ENCODE data around the gene OR13J1.

The OR13J1 gene

GRCh38 chr9:35863583-35863982 lies 6.6 kb downstream of the OR13J1 start:
- no peak for DNase-seq (ENCODE audit: low read depth, low spot score)
- H3K4me3 ChIP-seq (ENCODE audit: low read length) = no peak overlapping the region

- no peak for DNase-seq (ENCODE audit: low read depth, low spot score)
- H3K4me3 ChIP-seq (ENCODE audit: low read length) = no peak overlapping the region
Observed at GRCh38 chr9:35862328-35862727, 7.9 kb downstream of the OR13J1 start.

- no peak for DNase-seq (ENCODE audit: low read depth, low spot score)
- H3K4me3 ChIP-seq (ENCODE audit: low read length) = no peak overlapping the region
Observed at GRCh38 chr9:35861161-35861897, 8.9 kb downstream of the OR13J1 start.

GRCh38 chr9:35859990-35860339 lies 10.2 kb downstream of the OR13J1 start:
- no peak for DNase-seq (ENCODE audit: low read depth, low spot score)

GRCh38 chr9:35859310-35859989 lies 10.8 kb downstream of the OR13J1 start:
- H3K4me3 ChIP-seq (ENCODE audit: low read length) = no peak overlapping the region
- peak; percentile 11 for DNase-seq (ENCODE audit: low read depth, low spot score)

More at GRCh38 chr9:35859990-35860339, 10.2 kb downstream of the OR13J1 start:
- H3K4me3 ChIP-seq (ENCODE audit: low read length) = no peak overlapping the region

GRCh38 chr9:35858458-35858857 lies 11.7 kb downstream of the OR13J1 start:
- DNase-seq (ENCODE audit: low read depth, low spot score) = no peak
- H3K4me3 ChIP-seq (ENCODE audit: low read length) = no peak overlapping the region

GRCh38 chr9:35856882-35857281 lies 13.3 kb downstream of the OR13J1 start:
- no peak for DNase-seq (ENCODE audit: low read depth, low spot score)
- H3K4me3 ChIP-seq (ENCODE audit: low read length) = no peak overlapping the region

- H3K4me3 ChIP-seq (ENCODE audit: low read length) = no peak overlapping the region
- DNase-seq (ENCODE audit: low read depth, low spot score) = no peak
Observed at GRCh38 chr9:35856206-35856605, 14.0 kb downstream of the OR13J1 start.

GRCh38 chr9:35854091-35854762 lies 16.0 kb downstream of the OR13J1 start:
- DNase-seq (ENCODE audit: low read depth, low spot score) = no peak
- no peak overlapping the region for H3K4me3 ChIP-seq (ENCODE audit: low read length)

GRCh38 chr9:35852876-35853865 lies 17.0 kb downstream of the OR13J1 start:
- DNase-seq (ENCODE audit: low read depth, low spot score) = no peak
- no peak overlapping the region for H3K4me3 ChIP-seq (ENCODE audit: low read length)

- no peak for DNase-seq (ENCODE audit: low read depth, low spot score)
- no peak overlapping the region for H3K4me3 ChIP-seq (ENCODE audit: low read length)
Observed at GRCh38 chr9:35852267-35852815, 17.9 kb downstream of the OR13J1 start.

- no peak for DNase-seq (ENCODE audit: low read depth, low spot score)
- no peak overlapping the region for H3K4me3 ChIP-seq (ENCODE audit: low read length)
Observed at GRCh38 chr9:35847792-35848572, 22.2 kb downstream of the OR13J1 start.

- no peak overlapping the region for H3K4me3 ChIP-seq (ENCODE audit: low read length)
- no peak for DNase-seq (ENCODE audit: low read depth, low spot score)
Observed at GRCh38 chr9:35845824-35846771, 24.1 kb downstream of the OR13J1 start.

GRCh38 chr9:35844628-35845270 lies 25.5 kb downstream of the OR13J1 start:
- no peak overlapping the region for H3K4me3 ChIP-seq (ENCODE audit: low read length)
- DNase-seq (ENCODE audit: low read depth, low spot score) = peak; percentile 67

GRCh38 chr9:35842795-35843194 lies 27.4 kb downstream of the OR13J1 start:
- H3K4me3 ChIP-seq (ENCODE audit: low read length) = no peak overlapping the region
- no peak for DNase-seq (ENCODE audit: low read depth, low spot score)

- no peak for DNase-seq (ENCODE audit: low read depth, low spot score)
- H3K4me3 ChIP-seq (ENCODE audit: low read length) = no peak overlapping the region
Observed at GRCh38 chr9:35842020-35842745, 28.0 kb downstream of the OR13J1 start.
